ENCODE results near the gene C11orf91.
"Not testable (repeated sequence)": the region's sequence is repeated elsewhere in the genome, so short reads cannot be mapped to it uniquely, and the experiment has no call there.

The C11orf91 gene

DNA sequence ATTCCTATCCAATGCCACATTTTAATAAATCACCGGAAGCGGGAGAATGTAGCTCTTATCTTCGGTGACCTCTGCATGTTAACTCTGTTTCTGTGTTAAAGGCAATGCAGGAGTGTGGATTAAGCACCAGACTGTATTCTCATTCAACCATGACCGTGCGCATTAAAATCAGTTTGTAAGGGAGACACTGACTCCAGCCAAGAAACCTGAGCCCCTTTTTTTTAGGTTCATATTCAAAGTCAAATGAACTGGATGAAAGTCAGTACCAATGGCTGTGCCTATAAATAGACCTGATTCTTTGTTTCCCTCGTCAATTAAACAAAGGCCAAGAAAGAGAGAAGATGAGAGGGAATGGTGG, 32.2 kb downstream of the C11orf91 start:
- no peak for DNase-seq

DNA sequence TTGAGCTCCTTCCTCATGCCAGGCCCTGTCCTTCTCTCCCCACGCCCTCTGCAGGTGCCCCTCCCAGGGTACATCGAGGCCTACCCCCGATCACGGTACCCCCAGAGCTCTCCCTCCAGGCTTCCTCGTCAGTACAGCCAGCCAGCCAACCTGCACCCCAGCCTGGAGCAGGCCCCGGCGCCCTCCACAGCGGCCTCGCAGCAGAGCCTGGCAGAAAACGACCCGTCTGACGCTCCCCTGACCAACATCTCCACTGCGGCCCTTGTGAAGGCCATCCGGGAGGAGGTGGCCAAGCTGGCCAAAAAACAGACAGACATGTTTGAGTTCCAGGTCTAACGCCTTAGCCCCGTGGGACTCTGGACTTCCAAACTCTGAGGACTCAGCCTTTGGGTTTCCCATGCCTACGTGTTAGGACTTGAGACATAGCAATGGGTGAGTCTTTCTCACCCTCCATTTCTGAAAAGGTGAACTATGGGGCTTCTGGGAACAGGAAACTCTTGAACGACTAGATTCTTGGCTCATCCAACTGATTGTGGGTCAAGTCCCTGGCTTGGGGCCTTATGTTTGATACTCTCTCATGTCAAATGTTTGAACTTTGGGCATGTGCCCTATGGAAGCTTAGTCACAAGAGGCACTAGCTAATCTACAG, 32.7 kb downstream of the C11orf91 start:
- DNase-seq, result no peak

DNA sequence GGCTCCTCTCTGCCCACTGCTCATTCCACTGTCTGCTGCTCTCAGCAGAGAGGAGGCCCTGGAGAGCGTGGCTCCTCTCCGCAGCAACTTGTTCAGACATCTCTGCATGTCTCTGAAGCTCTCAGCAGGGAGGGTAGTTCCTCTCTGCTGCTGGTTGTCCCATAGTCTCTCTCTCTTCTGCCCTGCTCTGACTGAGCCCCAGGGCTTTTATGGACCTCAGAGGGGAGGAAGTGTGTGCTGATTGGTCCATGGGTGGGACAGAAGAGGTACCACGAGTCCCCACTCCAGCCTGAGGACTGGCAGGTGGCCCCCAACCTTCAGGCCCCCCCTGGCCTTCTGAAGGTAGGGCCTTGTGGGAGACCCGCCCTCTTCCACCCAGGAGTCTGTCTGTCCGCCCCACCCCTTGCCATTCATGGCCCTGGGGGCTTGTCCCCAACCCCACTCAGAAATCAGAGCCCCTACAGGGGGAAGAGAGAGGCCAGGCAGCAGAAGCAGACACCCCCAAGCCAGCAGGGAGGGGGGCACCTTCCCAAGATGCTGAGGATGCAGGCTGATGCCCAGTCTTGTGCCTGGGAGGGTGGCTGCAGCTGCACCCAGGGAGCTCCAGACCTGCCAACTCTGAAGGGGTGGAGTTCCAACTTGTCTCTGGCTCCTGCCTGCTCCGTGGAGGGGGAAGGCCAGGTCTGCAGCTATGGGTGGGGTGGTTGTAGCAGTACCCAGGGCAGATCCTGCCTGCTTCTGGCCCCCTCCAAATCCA, 35.1 kb downstream of the C11orf91 start:
- DNase-seq, result no peak

DNA sequence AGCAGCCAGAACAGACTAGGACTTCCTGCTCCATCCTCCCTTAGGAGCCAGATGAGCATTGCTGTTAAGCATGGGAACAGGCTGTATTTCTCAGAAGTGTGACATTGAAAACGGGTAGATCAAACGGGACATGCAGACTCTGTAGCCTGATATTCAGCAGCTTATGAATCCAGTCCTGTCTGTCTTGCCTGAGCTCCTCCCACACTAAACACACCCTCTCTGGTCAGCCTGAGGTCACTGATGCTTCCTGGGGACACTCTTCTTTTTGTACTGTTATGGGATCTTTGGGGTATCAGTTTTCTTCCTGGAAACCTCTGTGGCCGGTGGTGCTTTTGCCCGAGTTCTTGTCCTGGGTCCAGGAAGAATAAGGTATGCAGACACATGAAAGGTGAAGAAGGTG, 35.8 kb downstream of the C11orf91 start:
- DNase-seq, result no peak

DNA sequence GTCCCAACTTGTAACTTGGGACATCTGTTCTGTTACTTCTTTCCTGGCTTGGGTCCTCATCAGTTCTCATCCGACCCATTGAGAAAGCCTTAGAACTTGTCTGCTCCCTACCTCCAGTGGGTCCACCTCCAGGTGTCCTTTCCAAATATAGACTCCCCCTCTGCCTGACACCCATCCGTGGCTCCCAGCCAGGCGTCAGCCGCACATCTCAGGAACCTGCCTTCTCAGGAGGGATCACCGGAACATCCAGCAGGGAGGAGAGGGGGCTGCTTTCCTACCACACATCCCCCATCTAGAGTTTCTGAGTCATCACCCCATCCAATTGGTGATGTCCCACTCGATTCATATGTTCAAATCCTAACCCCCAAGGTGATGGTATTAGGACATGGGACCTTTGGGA, 36.5 kb downstream of the C11orf91 start:
- DNase-seq, result no peak

DNA sequence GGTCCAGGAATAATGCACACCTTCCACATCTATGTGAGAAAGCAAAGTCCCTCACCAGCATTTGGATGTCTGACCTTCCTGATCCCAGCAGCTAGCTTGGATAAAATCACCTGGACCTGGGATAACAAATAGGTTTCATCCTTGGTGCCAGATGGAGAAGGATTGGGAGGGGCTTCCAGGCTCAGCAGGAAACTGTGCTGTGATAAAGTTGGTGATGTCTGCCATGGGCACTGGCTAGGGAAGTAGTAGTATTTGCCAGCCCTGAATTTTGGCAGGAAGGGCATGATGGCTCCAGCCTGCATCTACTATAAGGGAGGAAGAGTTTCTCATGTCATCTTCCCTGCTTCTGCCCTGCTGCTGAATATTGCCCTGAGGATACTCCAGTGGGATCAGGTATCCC, 37.5 kb downstream of the C11orf91 start:
- DNase-seq, result no peak

DNA sequence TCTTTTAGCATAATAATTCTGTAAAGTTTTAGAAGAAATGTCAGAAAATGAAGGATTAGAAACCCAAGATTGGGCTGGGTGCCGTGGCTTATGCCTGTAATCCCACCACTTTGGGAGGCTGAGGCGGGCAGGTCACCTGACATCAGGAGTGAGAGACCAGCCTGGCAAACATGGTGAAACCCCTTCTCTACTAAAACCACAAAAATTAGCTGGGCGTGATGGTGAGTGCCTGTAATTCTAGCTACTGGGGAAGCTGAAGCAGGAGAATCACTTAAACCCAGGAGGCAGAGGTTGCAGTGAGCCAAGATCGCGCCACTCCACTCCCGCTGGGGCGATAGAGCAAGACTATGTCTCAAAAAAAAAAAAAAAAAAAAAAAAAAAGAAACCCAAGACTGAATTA, 39.1 kb downstream of the C11orf91 start:
- DNase-seq, result not testable (repeated sequence)

DNA sequence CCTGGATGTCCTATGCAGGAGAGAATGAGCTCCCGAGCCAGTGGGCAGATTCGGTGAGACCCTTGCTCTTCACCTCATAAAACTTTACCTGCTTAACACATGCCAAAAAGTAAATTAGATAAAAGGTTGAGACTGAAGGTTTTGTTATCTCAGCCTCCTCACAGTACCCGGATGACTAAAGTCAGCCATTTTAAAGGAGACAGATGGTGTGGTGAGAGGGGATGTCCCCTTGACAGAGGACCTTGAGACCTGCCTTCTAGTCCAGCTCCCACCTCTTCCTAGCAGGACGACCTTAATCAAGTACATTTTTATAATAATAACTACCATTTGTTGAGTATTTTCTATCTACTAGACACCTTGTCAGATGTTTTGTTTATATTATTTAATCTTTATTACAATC, 39.7 kb downstream of the C11orf91 start:
- no peak for DNase-seq

DNA sequence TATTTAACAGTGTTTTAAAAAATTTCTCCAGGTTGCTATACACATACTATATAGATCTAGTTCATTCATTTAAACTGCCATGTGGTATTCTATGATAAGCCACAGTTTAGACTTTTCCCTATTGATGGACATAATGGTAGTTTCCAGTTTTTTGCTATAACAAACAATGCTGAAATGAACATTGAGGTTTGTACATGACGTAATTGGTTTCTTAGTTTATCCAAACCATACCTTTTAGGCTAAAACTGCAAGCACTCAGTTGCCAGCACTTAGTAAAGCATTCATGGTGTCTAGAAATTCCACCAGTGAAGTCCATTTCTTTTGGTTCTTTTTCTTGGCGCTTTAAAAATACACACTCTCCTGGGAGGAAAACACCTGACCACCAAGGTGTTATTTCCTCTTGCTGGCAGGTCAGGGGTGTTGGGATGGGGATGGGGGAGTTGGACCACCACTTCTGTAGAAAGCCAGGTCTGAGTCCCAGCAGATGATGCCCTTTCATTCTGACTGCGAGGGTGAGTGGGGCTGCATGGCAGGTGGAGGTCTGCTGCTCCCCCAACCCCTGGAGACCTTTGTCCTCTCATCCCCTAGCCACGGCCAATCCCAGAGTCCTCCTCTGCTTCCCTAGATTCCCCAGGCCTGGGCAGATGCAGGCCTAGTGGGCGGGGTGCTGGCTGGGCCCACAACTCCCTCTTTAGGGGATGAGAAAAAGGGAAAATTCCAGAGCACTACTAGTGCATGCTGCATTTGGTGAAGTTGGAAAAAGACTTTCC, 41.1 kb downstream of the C11orf91 start:
- no peak for DNase-seq

DNA sequence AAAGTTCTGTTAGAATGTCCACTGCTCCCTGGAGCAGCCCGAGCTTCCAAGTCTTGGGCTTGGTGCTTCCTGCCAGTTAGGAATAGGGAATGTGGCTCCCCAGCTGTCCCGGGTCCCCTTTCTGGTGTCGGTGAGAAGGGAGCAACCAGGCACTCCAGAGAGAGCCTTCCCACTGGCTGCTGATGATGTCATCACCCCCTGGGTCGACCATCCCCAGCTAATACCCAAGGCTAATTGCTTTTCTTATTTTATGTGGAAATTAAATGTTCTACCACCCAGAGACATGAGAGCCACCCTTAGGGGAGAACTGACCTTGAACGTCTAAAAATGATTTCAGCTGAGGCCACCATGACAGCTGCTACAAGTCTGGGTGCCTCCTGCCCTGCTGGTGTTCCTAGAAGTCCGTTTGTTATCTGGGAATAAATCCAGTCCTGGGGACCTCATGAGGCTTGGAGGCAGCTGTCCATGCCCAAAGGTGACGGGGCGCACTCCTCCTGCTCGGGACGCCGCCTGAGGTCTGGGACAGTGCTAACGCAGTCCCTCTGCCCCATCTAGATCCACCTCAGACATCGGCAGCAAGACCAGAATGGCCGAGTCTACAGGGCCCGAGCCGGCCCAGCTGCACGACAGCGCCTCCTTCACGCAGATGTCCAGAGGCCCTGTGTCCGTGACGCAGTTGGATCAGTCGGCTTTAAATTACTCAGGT, 42.3 kb downstream of the C11orf91 start:
- DNase-seq, result no peak

GRCh38 chr11:33657757-33658156, 42.9 kb downstream of the C11orf91 start:
- no peak for DNase-seq

DNA sequence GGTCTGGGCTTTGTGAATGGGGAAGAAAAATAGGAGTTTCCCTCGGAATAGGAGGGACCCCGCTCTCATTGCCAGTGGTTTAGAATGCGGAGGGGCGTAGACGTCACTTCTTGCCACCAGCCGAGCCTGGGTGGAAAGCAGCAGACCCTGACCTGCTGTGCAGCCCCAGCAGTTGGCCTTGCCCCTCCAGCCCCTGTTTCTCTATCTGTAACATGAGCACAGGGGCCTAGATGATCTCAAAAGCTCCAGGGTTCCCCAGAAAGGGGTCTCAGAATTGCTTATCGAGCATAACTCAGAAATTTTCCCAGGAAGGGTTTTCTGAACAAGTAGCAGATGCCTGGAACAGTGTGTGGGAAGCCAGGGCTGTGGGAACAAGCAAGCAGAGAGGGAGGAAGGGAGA, 43.9 kb downstream of the C11orf91 start:
- DNase-seq, result no peak

DNA sequence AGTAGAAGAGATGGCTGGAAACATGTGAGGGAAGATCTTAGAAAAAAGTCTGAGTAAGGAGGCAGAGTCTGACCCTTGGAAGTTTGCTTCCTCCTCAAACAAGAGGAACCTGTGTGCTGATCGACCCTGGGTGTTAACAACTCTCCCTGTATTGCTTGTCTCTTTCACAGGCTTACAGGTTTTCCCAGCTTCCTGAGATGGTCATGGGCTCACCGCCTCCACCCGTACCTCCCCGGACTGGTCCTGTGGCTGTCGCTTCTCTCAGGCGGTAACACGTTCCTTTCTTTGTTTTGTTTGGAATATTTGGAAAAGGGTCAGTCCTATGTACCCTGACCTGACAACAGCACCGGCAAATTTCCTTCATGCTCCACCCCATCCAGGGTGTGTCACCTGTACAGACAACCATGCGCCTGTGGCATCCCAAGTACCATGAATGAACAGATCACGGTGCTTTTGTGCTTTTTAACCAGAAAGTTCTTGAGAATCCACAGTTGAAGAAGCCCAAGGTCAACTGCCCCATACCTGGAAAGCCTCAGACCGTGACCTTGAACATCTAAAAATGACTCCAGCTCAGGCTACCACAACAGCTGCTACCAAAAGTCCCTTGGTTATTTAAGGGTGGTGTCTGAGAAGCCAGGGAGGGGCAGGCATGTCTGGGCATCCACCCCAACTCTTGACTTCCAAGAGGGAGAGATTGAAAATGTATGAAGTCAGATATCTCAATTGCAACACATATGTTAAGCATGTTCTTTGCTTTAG, 44.6 kb downstream of the C11orf91 start:
- no peak for DNase-seq

GRCh38 chr11:33654594-33654993, 46.0 kb downstream of the C11orf91 start:
- no peak for DNase-seq

- DNase-seq, result no peak
Observed at GRCh38 chr11:33652930-33653329, 47.7 kb downstream of the C11orf91 start.

DNA sequence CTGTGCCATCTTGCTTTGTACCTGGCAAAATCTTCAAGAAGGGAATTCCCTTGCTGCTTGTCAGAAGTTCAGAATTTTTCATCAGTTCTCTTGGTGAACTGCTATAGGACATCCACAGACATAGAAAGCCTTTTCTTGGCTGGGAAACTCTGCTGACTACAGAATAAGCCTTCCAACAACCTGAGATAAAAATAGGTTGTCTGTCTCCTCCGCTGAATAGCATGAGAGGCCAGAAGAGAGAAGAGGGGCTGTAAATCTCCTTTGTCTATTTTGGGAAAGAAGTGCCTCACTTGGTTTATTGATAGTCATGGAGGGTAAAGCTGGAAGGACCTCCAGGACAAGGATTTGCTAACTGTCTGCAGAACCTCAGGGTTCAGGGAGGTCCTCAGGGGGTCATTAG, 48.2 kb downstream of the C11orf91 start:
- no peak for DNase-seq

GRCh38 chr11:33651990-33652389, 48.6 kb downstream of the C11orf91 start:
- DNase-seq, result no peak

GRCh38 chr11:33651555-33651954, 49.1 kb downstream of the C11orf91 start:
- DNase-seq, result no peak

DNA sequence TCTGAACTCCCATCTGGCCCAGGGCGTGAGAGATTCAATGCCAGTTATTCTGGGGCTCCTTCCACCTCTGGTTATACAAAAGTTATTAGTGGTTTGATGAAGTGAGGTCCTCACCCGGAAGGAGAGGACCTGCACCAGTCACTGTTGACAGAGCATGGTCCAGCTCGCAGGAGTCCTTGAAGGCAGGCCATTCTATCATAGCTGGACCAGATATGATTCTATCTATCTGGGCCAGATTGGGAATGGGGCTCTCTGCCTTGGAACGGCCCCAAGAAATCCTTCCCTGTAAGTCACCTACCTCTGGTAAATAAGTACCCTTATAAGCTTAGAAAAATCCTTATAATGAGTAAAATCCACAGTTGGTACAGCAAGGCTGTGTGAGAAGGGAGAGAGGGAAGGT, 50.7 kb downstream of the C11orf91 start:
- no peak for DNase-seq

Data from activated CD4-positive, alpha-beta T cell treated with anti-CD3 and anti-CD28 coated beads for 1 hour (primary cell).